ENCODE data around the gene KCNJ18.
"Not testable (repeated sequence)": the region's sequence is repeated elsewhere in the genome, so short reads cannot be mapped to it uniquely, and the experiment has no call there.

GRCh38 chr17:21652049-21652448 lies 40.3 kb upstream of the KCNJ18 start:
- TF ChIP-seq CTCF (IDR thresholded peaks at IDR 0.05); EP300 (IDR thresholded peaks at IDR 0.05; ENCODE audit: low read depth); POLR2A (IDR thresholded peaks at IDR 0.05); POLR2AphosphoS5 (IDR thresholded peaks at IDR 0.05): not testable (repeated sequence)

Data from transverse colon (tissue), 4 donors.